Activated B cell treated with CpG ODN at 0.5 μM for 24 hours (primary cell): Measurements from ENCODE around the gene OGFOD1. TPM values are rescaled to one million over a fixed set of nuclear protein-coding genes. Genes with fewer than 3 reads are reported as not detected.
"Not testable (repeated sequence)": the region's sequence is repeated elsewhere in the genome, so short reads cannot be mapped to it uniquely, and the experiment has no call there.

Experiments
- ATAC-seq: fragments of 200-7000 bp; cut with Tn5 transposase; one replicate; pipeline ENCODE4 v1.10.0; 2021; ENCODE audit warnings: low read depth, mild to moderate bottlenecking, moderate library complexity
- CTCF ChIA-PET: fragments of 350-600 bp; sonication (Branson Sonifier 250); formaldehyde crosslinking; loops from one replicate; lab custom pipeline; 2021; ENCODE audit warnings: antibody characterized with exemption; lab: Charles Lee
- POLR2A ChIA-PET: fragments of 350-600 bp; sonication (Branson Sonifier 250); formaldehyde crosslinking; loops from one replicate; lab custom pipeline; 2021; ENCODE audit warnings: antibody characterized with exemption; lab: Charles Lee
- DNase-seq: peaks from one replicate; pipeline ENCODE4 v3.0.0; 2022
- H3K27ac Mint-ChIP-seq: one replicate; pipeline ENCODE4 v1.8.0; 2020; ENCODE audit warnings: mixed read lengths
- H3K27me3 Mint-ChIP-seq: one replicate; pipeline ENCODE4 v1.8.0; 2021; ENCODE audit warnings: mixed read lengths
- H3K36me3 Mint-ChIP-seq: one replicate; pipeline ENCODE4 v1.8.0; 2021; ENCODE audit warnings: low read depth, mixed read lengths
- H3K4me1 Mint-ChIP-seq: one replicate; pipeline ENCODE4 v1.8.0; 2021; ENCODE audit warnings: mixed read lengths
- H3K4me3 Mint-ChIP-seq: one replicate; pipeline ENCODE4 v1.8.0; 2020; ENCODE audit warnings: mild to moderate bottlenecking, mixed read lengths
- H3K9me3 Mint-ChIP-seq: one replicate; pipeline ENCODE4 v1.8.0; 2020; ENCODE audit warnings: mixed read lengths
- CTCF ChIP-seq: fragments of 200-600 bp; IDR thresholded peaks from one replicate; pipeline ENCODE4 v1.8.0; 2022; ENCODE audit warnings: antibody characterized with exemption, mild to moderate bottlenecking
- intact Hi-C: fragments of 100-400 bp; cut with micrococcal nuclease; formaldehyde crosslinking; loops from one replicate; pipeline ENCODE4 v1.15.1; 2024
- total RNA-seq: library from RNA; stranded (reverse); gene quantifications from 2 replicates; pipeline ENCODE4 v1.2.3, GENCODE V29; 2022

Gene OGFOD1
- total RNA-seq, 1 donor from 2014 or later, result 51.8 TPM

DNA sequence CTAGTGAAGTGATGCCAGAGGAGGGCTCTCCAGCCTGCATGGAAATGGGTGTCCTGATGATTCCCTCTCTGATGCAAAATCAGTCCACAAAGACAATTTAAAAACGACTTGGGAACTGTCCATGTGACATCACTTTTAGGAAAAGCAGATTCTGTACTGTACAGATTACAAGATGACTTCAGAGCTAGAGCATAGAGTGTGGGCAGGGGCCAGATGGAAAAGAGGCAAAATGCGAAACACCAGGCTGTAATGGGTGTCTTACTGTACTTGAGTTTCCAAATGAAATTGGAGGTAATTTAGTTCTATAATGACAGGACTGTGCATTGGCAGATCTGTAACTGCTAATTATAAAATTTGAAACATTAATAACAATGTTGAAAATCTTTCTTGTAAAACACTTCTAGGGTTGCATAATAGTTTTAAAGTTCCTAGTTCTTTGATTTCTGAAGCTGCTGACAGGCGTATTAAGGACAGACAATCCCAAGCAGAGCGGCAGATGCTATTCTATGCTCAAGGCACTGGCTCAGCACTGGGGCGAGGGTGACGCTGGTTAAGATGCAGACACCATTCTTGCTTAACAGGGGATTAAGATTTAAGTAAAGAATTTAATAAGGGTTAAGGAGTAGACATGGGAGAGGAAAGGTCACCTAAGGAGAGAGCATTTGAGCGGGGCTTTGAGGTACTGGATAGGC, 29.6 kb downstream of the OGFOD1 start:
- ChIA-PET CTCF (no interaction called here), POLR2A (no interaction called here)
- intact Hi-C loops, result no loop called here
- no peaks in the 10 kb centered on the region for H3K9me3 Mint-ChIP-seq
- H3K4me3 Mint-ChIP-seq, result no peak overlapping the region
- DNase-seq (no peak), ATAC-seq (no peak)
- no peaks in the 10 kb centered on the region for H3K4me1 Mint-ChIP-seq
- no peak for TF ChIP-seq CTCF
- H3K27me3 Mint-ChIP-seq, result no peaks in the 10 kb centered on the region
- H3K36me3 Mint-ChIP-seq, result peaks cover 69% of the 10 kb centered on the region
- H3K27ac Mint-ChIP-seq, result no peak overlapping the region

DNA sequence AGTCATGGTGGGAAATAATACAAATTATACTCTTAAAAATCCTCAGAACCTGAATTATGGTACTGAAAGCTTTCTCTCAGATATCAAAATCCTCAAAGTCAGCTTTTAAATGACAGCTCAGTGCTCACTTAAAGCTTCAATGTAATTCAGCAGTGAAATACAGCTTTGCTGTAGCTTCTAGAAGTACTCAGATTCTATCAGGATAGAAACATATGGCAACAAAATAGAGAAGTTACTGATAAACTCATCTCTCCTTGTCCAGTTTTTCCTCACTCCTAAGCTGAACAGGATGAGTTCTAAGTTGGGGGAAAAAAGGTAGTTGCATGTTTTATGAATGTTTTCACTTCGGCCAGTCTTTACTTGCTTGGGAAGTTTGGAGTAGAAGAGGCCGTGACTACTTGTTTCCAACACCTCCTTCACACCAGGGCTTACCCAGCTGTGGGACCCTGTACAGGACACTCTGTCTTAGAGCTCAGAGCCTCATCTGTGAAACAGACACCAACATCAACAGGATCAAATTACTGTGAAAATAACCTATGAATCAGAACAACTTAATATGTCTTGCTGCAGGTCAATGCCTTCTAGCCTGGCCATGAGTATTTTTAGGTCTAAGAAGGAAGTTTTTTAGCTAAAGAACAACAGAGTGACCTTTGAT, 30.2 kb downstream of the OGFOD1 start:
- intact Hi-C loops, result no loop called here
- Mint-ChIP-seq H3K4me1 (no peaks in the 10 kb centered on the region), H3K27me3 (no peaks in the 10 kb centered on the region), H3K9me3 (no peaks in the 10 kb centered on the region), H3K4me3 (no peak overlapping the region), H3K27ac (no peak overlapping the region), H3K36me3 (peaks cover 68% of the 10 kb centered on the region)
- ATAC-seq (no peak), DNase-seq (no peak)
- no peak for TF ChIP-seq CTCF
- CTCF ChIA-PET, result no interaction called here
- POLR2A ChIA-PET, result no interaction called here

DNA sequence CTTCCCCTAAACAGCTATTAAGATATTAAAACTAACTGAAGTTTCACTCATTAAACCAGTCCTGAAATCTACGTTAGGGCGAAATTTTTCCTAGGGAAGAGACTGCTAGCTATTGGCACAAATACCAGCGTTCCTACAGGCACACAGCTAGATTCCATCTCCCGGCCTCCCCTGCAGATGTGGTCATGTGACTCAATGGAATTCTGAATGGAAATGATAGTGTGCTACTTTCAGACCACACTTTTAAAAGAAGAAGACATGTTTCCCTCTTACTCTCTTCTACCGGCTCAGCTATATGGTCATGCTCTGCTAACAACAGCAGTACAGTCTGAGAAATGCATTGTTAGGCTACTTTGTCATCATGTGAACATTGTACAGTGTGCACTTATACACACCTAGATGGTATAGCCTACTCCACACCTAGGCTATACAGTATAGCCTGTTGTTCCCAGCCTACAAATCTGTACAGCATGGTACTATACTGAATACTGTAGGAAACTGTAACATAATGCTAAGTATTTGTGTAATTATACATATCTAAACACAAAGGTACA, 31.4 kb downstream of the OGFOD1 start:
- ATAC-seq (no peak), DNase-seq (no peak)
- no peaks in the 10 kb centered on the region for H3K9me3 Mint-ChIP-seq
- no peak overlapping the region for H3K4me3 Mint-ChIP-seq
- ChIA-PET CTCF (no interaction called here), POLR2A (no interaction called here)
- H3K27ac Mint-ChIP-seq, result no peak overlapping the region
- no peak for TF ChIP-seq CTCF
- H3K27me3 Mint-ChIP-seq, result no peaks in the 10 kb centered on the region
- H3K4me1 Mint-ChIP-seq, result no peaks in the 10 kb centered on the region
- H3K36me3 Mint-ChIP-seq, result peaks cover 59% of the 10 kb centered on the region
- intact Hi-C loops, result no loop called here

GRCh38 chr16:56483394-56483793, 32.0 kb downstream of the OGFOD1 start:
- peaks cover 56% of the 10 kb centered on the region for H3K36me3 Mint-ChIP-seq
- intact Hi-C loops, result no loop called here
- H3K9me3 Mint-ChIP-seq, result no peaks in the 10 kb centered on the region
- ATAC-seq (no peak), DNase-seq (no peak)
- no peaks in the 10 kb centered on the region for H3K4me1 Mint-ChIP-seq
- no peak overlapping the region for H3K4me3 Mint-ChIP-seq
- no peak for TF ChIP-seq CTCF
- ChIA-PET CTCF (interaction anchor here (0.7 kb wide), 1 partner anchor 935 kb away, joined by 3 read pairs; no protein-coding TSS in a partner anchor), POLR2A (no interaction called here)
- H3K27ac Mint-ChIP-seq, result no peak overlapping the region
- no peaks in the 10 kb centered on the region for H3K27me3 Mint-ChIP-seq

DNA sequence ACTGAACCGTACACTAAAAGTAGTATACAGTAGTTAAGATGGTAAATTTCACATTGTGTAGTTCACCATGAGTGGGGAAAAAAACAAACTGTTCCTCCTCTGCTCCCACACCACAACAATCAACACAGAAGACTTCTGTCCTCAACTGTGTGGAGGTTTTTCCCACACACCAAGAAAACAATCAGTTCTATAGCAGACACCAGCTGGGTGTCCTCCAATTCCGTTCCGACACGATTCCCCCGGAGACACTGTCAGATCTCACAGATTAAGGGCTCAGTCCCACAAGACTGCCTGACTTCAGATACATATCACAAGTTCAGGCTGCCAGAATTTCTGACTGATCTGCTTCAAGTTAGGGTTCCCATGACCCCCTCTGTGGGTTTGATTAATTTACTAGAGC, 36.7 kb downstream of the OGFOD1 start:
- DNase-seq, result no peak
- Mint-ChIP-seq H3K4me3 (no peak overlapping the region), H3K36me3 (peaks cover 41% of the 10 kb centered on the region), H3K9me3 (peaks cover 4% of the 10 kb centered on the region), H3K27ac (no peak overlapping the region), H3K27me3 (no peaks in the 10 kb centered on the region), H3K4me1 (peaks cover 9% of the 10 kb centered on the region)
- no peak for ATAC-seq
- no peak for TF ChIP-seq CTCF
- POLR2A ChIA-PET, result interaction anchor here (0.9 kb wide), 1 partner anchor 15 kb away, joined by 3 read pairs; no protein-coding TSS in a partner anchor
- intact Hi-C loops, result no loop called here
- CTCF ChIA-PET, result no interaction called here

GRCh38 chr16:56488868-56489267, 37.5 kb downstream of the OGFOD1 start:
- POLR2A ChIA-PET, H3K4me1 Mint-ChIP-seq, H3K27ac Mint-ChIP-seq, H3K27me3 Mint-ChIP-seq, DNase-seq, H3K4me3 Mint-ChIP-seq, intact Hi-C loops, CTCF ChIA-PET, H3K9me3 Mint-ChIP-seq, ATAC-seq: not testable (repeated sequence)
- peaks cover 39% of the 10 kb centered on the region for H3K36me3 Mint-ChIP-seq
